Nephron (organoid): ENCODE data around the gene TMEM97.

ENCODE experiments used
- H3K27ac Mint-ChIP-seq, 3 experiments: 2 replicates each; pipeline ENCODE4 v1.8.0; 2020; ENCODE audit warnings: mixed read lengths in 3 of 3, mild to moderate bottlenecking in 2 of 3, moderate library complexity in 1 of 3
- H3K27me3 Mint-ChIP-seq: 2 replicates; pipeline ENCODE4 v1.8.0; 2021; ENCODE audit warnings: low read depth, mild to moderate bottlenecking, moderate library complexity, mixed read lengths
- H3K36me3 Mint-ChIP-seq: 2 replicates; pipeline ENCODE4 v1.8.0; 2020; ENCODE audit warnings: low read depth, mixed read lengths
- H3K4me1 Mint-ChIP-seq: 2 replicates; pipeline ENCODE4 v1.8.0; 2020; ENCODE audit warnings: mixed read lengths
- H3K4me3 Mint-ChIP-seq, 3 experiments: 2 replicates each; pipeline ENCODE4 v1.8.0; 2020; ENCODE audit warnings: mild to moderate bottlenecking in 3 of 3, mixed read lengths in 3 of 3, moderate library complexity in 2 of 3
- H3K9me3 Mint-ChIP-seq: 2 replicates; pipeline ENCODE4 v1.8.0; 2020; ENCODE audit warnings: mixed read lengths
- TF ChIP-seq, protein P1 (sequence below), 3 experiments: fragments of 200-600 bp; sonication (generic); IDR thresholded peaks; one replicate each; pipeline ENCODE4 v1.5.0; 2021; ENCODE audit warnings: antibody characterized with exemption in 3 of 3; ENCODE audit not compliant: unreplicated experiment in 3 of 3

Gene TMEM97

DNA sequence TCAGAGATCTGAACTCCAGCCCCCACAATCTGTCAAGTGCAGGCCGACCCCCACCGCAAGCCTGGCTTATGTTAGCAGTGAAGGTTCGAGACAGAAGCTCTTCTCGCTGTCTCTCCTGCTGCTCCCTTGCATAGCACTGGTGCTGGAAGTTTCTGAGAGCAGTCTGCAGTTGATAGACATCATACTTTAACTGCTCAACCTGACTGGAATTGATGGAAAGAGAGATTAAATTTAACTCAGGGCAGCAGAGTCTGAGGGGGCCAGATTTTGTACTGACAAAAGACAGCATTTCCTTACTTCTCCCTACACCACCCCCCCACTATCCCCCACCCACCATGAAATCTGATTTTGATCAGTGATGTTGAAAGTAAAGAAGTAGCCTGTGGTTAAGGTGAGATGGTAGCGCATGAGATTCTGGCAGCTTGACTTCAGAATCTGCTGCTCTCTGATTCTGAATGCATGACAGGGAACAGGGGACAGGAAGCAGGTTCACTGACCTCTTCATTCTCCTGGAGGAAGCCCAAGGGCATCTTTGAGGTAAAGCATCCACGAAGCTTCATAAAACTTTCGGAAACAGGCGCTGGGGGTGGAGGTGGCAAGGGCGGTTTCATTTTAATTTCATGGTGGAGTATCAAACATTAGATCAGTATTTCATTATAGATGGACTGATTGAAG is 44.3 kb upstream of the TMEM97 start:
- Mint-ChIP-seq H3K9me3 (peaks cover 4% of the 10 kb centered on the region), H3K27ac (no peak overlapping the region), H3K4me1 (no peaks in the 10 kb centered on the region), H3K27me3 (peaks cover 29% of the 10 kb centered on the region), H3K36me3 (no peaks in the 10 kb centered on the region), H3K4me3 (no peak overlapping the region)
- TF ChIP-seq, protein P1, sequence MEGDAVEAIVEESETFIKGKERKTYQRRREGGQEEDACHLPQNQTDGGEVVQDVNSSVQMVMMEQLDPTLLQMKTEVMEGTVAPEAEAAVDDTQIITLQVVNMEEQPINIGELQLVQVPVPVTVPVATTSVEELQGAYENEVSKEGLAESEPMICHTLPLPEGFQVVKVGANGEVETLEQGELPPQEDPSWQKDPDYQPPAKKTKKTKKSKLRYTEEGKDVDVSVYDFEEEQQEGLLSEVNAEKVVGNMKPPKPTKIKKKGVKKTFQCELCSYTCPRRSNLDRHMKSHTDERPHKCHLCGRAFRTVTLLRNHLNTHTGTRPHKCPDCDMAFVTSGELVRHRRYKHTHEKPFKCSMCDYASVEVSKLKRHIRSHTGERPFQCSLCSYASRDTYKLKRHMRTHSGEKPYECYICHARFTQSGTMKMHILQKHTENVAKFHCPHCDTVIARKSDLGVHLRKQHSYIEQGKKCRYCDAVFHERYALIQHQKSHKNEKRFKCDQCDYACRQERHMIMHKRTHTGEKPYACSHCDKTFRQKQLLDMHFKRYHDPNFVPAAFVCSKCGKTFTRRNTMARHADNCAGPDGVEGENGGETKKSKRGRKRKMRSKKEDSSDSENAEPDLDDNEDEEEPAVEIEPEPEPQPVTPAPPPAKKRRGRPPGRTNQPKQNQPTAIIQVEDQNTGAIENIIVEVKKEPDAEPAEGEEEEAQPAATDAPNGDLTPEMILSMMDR (IDR thresholded peaks at IDR 0.05; ENCODE audit: unreplicated experiment in 3 of 3), result no peak

DNA sequence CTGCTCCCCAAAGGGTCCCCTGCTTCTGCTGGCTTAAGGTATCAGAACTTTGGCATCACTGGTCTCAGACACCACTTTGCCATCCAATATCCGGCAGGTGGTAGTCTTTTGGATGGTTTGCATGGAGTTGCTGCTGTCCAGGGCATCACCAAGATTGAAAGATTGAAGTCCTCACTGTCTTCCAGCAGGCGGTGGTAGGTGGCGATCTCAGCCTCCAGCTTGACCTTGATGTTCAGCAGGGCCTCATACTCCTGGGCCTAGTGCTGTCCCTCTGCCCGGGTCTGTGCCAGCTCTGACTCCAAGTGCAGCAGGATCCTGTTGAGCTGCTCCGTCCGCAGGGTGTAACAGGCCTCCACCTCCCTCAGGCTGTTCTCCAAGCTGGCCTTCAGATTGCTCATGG is 43.0 kb upstream of the TMEM97 start:
- H3K9me3 Mint-ChIP-seq, result no peaks in the 10 kb centered on the region
- H3K27ac Mint-ChIP-seq, result no peak overlapping the region
- TF ChIP-seq, protein P1 (IDR thresholded peaks at IDR 0.05; ENCODE audit: unreplicated experiment in 3 of 3), result no peak
- H3K4me3 Mint-ChIP-seq, result no peak overlapping the region
- H3K4me1 Mint-ChIP-seq, result no peaks in the 10 kb centered on the region
- H3K27me3 Mint-ChIP-seq, result peaks cover 23% of the 10 kb centered on the region
- no peaks in the 10 kb centered on the region for H3K36me3 Mint-ChIP-seq

DNA sequence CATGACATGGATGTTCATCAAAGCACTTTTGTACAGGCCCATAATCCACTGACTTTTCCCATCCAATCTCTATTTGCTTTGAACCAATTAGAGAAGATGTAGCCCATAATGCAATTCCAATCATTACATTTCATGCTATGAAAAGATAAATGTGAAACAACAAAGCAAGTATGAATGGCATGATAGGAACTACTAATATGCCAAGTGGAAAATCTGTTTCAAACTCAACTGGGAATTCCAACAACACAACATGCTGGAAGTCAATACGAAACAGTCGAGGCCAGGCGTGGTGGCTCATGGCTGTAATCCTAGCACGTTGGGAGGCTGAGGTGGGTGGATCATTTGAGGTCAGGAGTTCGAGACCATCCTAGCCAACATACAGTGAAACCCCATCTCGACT is 39.6 kb upstream of the TMEM97 start:
- no peaks in the 10 kb centered on the region for H3K36me3 Mint-ChIP-seq
- TF ChIP-seq, protein P1 (IDR thresholded peaks at IDR 0.05; ENCODE audit: unreplicated experiment in 3 of 3), result no peak
- no peaks in the 10 kb centered on the region for H3K9me3 Mint-ChIP-seq
- H3K4me1 Mint-ChIP-seq, result no peaks in the 10 kb centered on the region
- no peak overlapping the region for H3K4me3 Mint-ChIP-seq
- no peak overlapping the region for H3K27ac Mint-ChIP-seq
- peaks cover 12% of the 10 kb centered on the region for H3K27me3 Mint-ChIP-seq

DNA sequence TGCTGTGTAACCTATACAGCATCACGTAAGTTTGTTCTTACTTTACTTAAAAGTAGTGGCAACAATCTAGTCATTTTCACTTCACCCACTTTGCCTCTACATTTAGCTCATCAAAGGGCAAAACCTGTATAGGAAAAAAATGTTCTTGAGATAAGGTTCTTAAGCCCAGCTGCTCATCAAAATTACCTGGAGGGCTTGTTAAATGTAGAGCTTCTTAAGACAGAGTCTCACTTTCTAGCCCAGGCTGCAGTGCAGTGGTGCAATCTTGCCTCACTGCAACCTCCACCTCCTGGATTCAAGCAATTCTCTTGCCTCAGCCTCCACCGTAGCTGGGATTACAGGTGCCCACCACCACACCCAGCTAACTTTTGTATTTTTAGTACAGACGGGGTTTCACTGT is 38.2 kb upstream of the TMEM97 start:
- Mint-ChIP-seq H3K27ac (no peak overlapping the region), H3K36me3 (no peaks in the 10 kb centered on the region), H3K27me3 (peaks cover 4% of the 10 kb centered on the region)

DNA sequence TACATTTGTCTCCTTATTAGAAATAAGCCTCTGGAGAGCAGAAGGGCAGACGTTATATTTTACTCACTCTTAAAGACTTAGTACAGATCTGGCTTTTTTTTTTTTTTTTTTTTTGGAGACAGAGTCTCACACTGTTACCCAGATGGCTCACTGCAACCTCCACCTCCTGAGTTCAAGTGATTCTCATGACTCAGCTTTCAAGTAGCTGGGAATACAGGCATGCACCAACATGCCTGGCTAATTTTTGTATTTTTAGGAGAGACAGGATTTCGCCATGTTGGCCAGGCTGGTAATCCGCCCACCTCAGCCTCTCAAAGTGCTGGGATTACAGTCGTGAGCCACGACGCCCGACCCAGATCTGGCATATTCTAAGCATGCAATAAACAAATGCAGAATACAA is 36.4 kb upstream of the TMEM97 start:
- TF ChIP-seq, protein P1 (IDR thresholded peaks at IDR 0.05; ENCODE audit: unreplicated experiment in 3 of 3), result no peak
- H3K27ac Mint-ChIP-seq, result no peak overlapping the region
- H3K9me3 Mint-ChIP-seq, result no peaks in the 10 kb centered on the region
- H3K36me3 Mint-ChIP-seq, result no peaks in the 10 kb centered on the region
- no peak overlapping the region for H3K4me3 Mint-ChIP-seq
- peaks cover 4% of the 10 kb centered on the region for H3K27me3 Mint-ChIP-seq
- no peaks in the 10 kb centered on the region for H3K4me1 Mint-ChIP-seq

More for the DNA sequence above, 38.2 kb upstream of the TMEM97 start:
- no peaks in the 10 kb centered on the region for H3K4me1 Mint-ChIP-seq
- H3K9me3 Mint-ChIP-seq, result no peaks in the 10 kb centered on the region
- TF ChIP-seq, protein P1 (IDR thresholded peaks at IDR 0.05; ENCODE audit: unreplicated experiment in 3 of 3), result no peak
- no peak overlapping the region for H3K4me3 Mint-ChIP-seq

DNA sequence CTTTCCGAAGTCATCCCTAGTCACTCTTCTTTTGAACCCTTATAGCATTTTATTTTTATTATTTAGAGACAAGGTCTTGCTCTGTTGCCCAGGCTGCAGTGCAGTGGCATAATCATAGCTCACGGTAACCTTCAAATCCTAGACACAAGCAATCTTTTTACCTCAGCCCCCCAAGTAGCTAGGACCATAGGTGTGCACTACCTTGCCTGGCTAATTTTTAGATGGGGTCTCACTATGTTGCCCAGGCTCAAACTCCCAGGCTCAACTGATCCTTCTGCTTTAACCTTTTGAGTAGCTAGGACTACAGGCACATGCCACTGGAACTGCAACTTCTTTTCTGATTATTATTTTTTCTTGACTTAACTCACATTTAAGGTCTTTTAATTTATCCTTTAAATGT is 33.0 kb upstream of the TMEM97 start:
- Mint-ChIP-seq H3K36me3 (no peaks in the 10 kb centered on the region), H3K4me3 (no peak overlapping the region), H3K27me3 (no peaks in the 10 kb centered on the region), H3K4me1 (no peaks in the 10 kb centered on the region), H3K9me3 (no peaks in the 10 kb centered on the region), H3K27ac (no peak overlapping the region)
- TF ChIP-seq, protein P1 (IDR thresholded peaks at IDR 0.05; ENCODE audit: unreplicated experiment in 3 of 3), result no peak
